EL (cell line): ENCODE measurements around the gene DIPK1B.

ENCODE experiments used
- DNase-seq: peaks from one replicate; pipeline ENCODE4 v3.0.0-alpha.2; 2016

DIPK1B gene

DNA sequence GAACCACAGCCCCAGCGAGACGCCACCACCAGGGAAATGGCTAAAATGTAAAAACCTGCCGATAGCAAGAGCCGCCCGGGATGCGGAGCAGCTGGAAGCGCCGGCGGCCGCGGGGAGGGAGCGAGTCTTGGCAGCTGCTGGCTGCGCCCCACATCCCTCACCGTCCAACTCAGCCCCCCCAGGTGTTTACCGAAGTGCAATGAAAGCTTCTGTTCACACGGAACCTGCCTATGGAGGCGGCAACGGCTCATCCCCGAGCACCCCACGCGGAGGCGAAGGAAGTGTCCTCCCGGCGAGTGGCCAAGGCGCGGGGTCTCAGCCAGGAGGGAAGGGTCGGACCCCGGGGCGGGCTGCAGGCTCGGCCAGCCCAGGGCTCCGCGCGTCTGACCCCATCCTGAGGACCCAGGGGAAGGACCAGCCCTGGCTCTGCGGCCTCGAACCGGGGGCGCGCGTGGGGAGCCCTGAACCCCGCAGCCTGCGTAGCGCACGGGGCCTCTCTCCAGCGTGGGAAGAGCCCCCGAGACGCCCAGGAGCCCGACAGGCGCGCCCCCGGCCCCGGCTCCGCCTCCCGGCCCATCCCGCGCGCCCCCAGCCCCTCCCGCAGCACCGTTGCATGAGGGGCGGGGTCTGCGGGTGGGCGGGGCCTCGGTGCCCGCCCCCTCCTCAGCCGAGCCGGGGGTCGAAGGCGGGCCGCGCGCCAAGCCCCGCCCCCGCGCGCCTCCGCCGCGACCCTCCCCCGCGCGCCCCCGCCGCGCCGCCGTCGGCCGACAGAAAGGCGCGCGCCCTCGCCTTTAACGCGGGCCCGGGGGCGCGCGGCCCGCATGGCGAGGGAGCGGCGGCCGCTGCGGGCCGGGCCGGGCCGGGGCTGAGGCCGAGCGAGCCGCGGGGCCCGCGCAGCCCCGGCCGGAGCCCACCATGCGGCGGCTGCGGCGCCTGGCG, at the start of gene DIPK1B:
TSS of gene DIPK1B (plus strand) at position 822 of the 939 bp plus-strand sequence. CDS start at position 916, 94 bp downstream.
- DNase-seq = no peak

GRCh38 chr9:136662656-136663581, 49.5 kb upstream of the DIPK1B start, which contains the start of gene EGFL7:
TSS of gene EGFL7 (plus strand) at chr9:136662916. CDS start at chr9:136668283, 5,367 bp downstream.
- DNase-seq = no peak

DNA sequence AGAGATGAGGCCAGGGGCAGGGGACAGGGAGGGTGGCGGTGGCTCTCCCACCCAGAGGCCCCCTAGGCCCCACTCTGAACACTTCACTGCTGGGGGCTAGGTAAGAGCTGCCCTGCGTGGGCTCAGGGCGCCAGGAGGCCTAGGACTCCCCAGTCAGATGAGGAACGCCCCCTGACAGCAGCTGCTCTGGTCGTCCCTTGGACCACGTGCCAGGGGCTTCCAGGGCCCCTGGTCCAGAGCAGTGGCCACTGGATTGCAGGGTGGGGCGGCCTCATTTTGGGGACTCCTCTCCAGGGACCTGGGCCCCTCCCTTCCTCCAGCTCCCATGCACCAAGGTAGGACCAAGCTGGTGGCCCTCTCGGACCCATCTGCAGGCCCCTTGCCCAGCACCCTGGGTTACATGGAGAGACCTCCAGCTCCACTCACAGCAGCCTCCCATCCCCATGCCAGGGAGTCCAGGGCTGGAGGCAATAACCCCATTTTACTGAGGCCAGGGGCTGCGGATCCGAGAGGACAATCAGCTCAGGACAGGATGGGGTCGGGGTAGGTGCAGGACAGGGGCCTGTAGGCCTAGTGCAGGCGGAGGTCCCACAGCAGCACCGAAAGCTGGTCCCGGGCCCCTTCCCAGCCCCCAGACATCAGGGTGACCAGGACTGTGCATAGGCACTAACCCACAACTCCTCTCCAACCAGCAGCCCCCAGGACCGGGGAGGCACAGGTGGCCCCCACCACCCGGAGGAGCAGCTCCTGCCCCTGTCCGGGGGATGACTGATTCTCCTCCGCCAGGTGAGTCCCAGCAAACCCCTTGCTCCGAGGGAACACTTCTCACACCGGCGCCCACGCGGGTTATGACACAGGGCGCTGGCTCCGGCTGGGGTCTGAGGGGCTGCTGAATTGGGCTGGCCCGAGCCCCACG, 48.1 kb upstream of the DIPK1B start:
- no peak for DNase-seq

DNA sequence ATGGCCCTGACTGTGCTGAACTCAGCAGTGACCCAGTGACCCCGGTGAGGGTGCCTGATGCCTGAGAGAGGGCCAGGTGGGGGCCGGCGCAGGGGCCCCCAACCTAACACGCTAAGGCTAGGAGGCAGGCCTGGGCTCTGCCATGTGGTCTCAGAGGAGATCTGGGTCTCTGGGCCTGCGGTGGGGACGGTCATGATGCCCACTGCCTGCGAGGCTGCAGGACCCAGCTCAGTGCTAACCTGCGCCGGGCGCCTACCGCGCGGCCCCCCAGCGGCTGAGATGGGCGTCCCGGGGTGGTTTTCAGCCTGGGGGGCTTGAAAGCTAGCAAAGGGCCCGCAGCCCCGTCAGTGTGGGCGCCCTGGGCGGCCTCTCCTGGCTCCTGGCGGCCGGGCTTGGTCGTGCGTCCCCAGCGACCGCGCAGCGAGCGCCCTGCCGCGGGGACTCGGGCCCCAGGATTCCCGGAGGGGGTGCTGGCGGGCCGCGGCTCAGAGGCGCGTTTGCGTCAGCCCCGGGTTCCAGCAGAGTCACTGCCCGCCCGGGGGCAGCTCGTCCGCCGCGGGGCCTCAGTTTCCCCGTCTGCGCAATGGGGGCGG, 47.2 kb upstream of the DIPK1B start:
- no peak for DNase-seq

- no peak for DNase-seq
Observed at GRCh38 chr9:136665704-136666371, 46.5 kb upstream of the DIPK1B start.

DNA sequence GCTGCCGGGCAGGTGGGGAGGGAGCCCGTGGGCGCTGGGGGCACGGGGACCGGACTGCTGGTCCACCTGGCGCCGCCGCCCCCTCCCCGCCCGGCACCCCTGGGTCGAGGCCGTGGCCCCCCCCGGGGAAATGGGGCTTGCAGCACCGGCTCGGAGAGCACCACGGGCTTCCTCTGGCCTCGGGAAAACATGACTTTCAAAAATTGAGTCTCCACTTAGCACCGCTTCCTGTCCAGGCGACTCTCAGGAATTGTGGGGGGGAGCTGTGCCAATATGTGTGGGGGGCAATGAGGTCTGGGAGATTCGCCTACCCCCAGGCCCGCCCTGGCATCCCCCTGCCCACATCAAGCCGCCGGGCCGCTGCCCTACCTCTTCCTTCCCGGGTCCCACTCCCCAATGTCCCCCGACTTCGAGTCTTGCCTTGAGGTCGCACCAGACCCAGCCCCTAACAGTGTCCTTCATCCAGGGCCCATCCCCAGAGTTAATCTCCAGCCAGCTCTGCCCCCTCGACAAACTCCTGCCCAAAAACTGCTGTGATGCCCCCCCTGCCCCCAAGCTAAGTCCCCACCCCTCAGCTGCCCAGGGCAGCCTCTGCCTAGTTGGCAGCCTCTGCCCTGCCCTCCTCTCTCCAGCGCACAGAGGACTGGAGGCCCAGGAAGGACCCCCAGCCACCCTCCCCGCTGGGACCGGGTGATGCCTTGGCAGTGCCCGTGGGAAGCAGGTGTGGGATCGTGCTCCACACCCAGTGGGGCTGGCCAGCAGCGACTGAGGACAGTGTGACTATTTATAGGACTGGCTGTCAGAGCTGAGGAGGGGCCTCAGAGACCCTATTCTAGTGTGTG, 45.8 kb upstream of the DIPK1B start:
- DNase-seq = no peak

DNA sequence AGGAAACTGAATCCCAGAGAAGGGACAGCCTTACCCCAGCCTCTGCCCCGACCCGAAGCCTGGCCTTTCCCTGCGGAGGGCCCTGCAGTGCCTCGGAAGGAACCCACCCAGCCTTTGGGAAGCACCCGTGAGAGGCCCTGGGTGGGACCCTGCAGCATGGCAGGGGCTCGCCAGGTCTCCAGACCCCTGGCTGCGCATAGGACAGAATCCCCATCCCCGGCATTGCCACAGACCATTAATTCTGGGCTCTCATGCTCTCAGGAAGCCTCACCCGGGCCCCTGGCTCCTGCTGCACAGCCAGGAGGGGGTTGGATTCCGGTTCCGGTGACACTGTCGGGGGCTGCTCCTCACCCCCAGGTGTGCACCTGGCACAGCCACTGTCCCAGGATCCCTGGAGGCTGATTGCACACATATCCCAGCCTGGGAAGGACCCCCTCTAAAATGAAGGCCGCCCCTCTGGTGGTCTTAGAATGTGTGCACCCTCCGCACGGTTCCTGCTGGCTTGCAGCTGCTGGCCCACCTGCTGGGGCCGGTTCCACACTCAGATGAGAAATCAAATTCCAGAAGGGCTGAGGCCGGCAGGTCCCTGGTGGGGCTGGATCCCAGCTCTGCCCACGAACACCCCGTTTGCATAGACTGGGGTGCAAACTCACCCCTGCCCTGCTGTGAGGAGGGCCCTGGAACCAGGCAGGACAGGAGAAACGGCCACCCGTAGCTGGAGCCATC, 45.0 kb upstream of the DIPK1B start:
- DNase-seq = no peak

DNA sequence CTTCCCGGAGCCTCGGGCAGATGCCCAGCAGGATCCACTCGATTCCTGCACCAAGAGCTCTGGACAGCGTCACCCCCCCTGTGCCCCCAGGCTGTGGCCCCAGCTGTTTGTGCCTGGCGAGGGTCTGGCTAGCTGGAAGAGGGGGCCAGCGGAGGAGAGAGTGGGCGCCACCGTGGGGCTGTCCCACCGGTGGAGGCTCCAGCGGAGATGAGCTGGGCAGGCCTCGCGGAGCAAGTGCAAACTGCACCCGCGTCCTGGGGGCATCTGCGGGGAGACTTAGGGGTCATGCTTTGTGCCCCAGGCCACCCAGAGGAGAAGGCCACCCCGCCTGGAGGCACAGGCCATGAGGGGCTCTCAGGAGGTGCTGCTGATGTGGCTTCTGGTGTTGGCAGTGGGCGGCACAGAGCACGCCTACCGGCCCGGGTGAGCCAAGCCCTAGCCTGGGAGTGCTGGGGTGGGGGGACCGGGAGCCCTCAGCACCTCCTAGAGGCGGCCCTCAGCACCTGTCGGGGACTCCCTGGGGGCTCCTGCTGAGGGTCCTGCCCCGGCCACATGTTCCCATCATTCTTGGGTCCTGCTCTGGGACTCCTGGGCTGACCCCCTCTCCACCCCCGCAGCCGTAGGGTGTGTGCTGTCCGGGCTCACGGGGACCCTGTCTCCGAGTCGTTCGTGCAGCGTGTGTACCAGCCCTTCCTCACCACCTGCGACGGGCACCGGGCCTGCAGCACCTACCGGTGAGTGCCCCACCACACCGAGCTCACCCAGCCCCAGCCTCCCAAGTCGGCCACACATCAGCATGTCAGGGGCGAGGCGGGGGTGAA, 44.2 kb upstream of the DIPK1B start:
- DNase-seq = no peak

- no peak for DNase-seq
Observed at GRCh38 chr9:136668983-136669790, 43.2 kb upstream of the DIPK1B start.

GRCh38 chr9:136669791-136670464, 42.4 kb upstream of the DIPK1B start:
- no peak for DNase-seq

DNA sequence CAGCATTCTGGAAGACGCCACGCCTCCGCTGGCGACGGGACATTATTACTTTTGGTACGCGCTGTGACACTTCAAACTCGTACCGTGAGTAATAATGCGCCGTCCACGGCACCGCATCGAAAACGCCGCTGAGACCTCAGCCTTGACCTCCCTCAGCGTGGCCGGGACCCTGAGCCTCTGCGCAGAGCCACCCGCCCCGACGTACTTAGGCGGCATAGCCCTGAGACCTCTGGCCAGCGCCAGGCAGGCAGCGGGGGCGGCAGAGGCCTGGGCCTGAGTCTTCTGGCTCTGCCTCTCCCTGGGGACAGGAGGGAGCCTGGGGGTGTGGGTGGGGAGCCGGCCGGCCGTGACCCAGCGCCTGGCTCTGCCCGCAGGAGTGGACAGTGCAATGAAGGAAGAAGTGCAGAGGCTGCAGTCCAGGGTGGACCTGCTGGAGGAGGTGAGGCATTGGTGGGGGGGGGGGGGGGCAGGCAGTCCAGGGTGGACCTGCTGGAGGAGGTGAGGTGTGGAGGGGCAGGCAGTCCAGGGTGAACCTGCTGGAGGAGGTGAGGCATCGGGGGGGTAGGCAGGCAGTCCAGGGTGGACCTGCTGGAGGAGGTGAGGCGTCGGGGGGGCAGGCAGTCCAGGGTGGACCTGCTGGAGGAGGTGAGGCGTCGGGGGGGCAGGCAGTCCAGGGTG, 41.7 kb upstream of the DIPK1B start:
- no peak for DNase-seq

GRCh38 chr9:136671254-136671614, 41.1 kb upstream of the DIPK1B start:
- no peak for DNase-seq

DNA sequence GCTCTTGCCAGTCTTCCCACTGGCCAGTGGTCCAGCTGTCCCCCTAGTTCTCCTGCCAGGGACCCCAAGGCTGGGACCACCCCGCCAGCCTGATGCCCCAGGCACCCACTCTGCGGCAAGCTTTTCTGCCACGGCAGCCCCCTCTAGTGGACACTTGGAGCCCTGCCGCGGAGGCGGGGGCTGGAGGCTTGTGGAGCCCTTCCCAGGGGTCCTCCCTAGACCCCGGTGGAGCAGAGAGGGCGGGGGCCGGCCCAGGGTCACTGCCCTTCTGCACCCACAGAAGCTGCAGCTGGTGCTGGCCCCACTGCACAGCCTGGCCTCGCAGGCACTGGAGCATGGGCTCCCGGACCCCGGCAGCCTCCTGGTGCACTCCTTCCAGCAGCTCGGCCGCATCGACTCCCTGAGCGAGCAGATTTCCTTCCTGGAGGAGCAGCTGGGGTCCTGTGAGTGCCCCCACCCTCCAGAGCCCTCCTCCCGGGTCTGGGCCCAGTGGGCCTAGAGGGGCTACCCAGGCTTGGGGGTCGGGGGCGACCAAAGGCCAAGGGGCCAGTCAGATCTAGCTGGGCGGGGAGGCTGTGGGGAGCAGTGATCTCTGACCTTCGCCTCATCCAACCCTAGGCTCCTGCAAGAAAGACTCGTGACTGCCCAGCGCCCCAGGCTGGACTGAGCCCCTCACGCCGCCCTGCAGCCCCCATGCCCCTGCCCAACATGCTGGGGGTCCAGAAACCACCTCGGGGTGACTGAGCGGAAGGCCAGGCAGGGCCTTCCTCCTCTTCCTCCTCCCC, 40.5 kb upstream of the DIPK1B start:
- no peak for DNase-seq

DNA sequence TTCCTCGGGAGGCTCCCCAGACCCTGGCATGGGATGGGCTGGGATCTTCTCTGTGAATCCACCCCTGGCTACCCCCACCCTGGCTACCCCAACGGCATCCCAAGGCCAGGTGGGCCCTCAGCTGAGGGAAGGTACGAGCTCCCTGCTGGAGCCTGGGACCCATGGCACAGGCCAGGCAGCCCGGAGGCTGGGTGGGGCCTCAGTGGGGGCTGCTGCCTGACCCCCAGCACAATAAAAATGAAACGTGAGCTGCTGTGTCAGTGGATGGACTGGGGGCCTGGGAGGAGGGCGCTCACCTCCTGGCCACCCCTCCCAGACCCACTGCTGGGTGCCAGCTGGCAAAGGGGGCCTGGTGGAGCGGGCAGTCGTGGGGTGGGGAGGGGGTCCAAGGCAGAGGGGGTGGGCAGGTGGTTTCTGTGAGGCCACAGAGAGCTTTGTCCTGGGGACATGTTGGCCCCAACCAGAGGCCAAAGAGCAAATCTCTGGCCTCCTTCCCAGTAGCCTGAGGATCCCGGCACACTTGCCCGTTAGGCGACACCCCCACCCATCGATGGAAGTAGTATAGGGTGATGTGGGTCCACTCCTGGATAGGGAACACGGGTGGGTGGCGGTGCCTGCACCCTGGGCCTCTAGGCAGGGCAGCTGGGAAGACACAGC, 39.8 kb upstream of the DIPK1B start:
- no peak for DNase-seq
